ENCODE data around the gene MCMBP.

DNA sequence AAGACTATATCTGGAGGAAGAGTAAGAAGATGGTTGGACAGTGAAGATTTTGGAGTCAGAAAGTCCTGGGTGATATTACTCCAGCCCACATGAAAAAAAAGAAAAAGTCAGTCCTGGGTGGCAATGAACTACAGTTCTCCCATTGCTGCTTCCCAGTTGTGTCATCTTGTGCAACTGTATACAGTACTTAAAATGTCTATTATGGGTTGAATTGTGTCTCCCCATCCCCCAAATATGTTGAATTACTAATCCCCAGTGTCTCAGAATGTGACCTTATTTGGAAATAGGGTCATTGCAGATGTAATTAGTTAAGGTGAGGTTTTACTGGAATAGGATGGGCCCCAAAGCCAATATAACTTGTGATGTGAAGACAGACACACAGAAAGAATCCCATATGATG, 35.5 kb upstream of the MCMBP start:
- TF ChIP-seq, protein P1, sequence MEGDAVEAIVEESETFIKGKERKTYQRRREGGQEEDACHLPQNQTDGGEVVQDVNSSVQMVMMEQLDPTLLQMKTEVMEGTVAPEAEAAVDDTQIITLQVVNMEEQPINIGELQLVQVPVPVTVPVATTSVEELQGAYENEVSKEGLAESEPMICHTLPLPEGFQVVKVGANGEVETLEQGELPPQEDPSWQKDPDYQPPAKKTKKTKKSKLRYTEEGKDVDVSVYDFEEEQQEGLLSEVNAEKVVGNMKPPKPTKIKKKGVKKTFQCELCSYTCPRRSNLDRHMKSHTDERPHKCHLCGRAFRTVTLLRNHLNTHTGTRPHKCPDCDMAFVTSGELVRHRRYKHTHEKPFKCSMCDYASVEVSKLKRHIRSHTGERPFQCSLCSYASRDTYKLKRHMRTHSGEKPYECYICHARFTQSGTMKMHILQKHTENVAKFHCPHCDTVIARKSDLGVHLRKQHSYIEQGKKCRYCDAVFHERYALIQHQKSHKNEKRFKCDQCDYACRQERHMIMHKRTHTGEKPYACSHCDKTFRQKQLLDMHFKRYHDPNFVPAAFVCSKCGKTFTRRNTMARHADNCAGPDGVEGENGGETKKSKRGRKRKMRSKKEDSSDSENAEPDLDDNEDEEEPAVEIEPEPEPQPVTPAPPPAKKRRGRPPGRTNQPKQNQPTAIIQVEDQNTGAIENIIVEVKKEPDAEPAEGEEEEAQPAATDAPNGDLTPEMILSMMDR (IDR thresholded peaks at IDR 0.05; ENCODE audit: low read length) = no peak
- no peak for TF ChIP-seq EZH2 (IDR thresholded peaks at IDR 0.05; ENCODE audit: borderline replicate concordance, low read length)

All from OCI-LY1 (cell line).